ENCODE data around the gene NDUFB3.
"Not testable (repeated sequence)": the region's sequence is repeated elsewhere in the genome, so short reads cannot be mapped to it uniquely, and the experiment has no call there.

Gene NDUFB3

GRCh38 chr2:201071479-201072200 lies at the start of gene NDUFB3, which contains the start of gene HYCC2:
NDUFB3 (plus strand) TSS chr2:201072001; CDS start chr2:201078883, 6,882 bp downstream.
HYCC2 (minus strand) TSS chr2:201071671; CDS start chr2:201024009, 47,662 bp downstream.
- Histone ChIP-seq H3F3A (ENCODE audit: low read depth) (no peaks in the 10 kb centered on the region), H3K9ac (ENCODE audit: low read depth, low read length, poor library complexity, severe bottlenecking) (peak within 1 kb of the TSS; percentile 87), H4K20me1 (ENCODE audit: insufficient read depth, low read length, poor library complexity, severe bottlenecking) (peaks cover 27% of the 10 kb centered on the region), H3K4me3 (ENCODE audit: low read length, poor library complexity, severe bottlenecking) (peak within 1 kb of the TSS; percentile 92), H3K4me2 (ENCODE audit: low read depth, low read length, poor library complexity, severe bottlenecking) (peak within 1 kb of the TSS; percentile 89), H3K36me3 (ENCODE audit: insufficient read depth, low read length) (no peaks in the 10 kb centered on the region), H3K4me1 (ENCODE audit: insufficient read depth, low read length, poor library complexity, severe bottlenecking) (peaks cover 40% of the 10 kb centered on the region), H3K79me2 (ENCODE audit: insufficient read depth, low read length) (peaks cover 72% of the 10 kb centered on the region), H3K27me3 (ENCODE audit: insufficient read depth, low read length, poor library complexity, severe bottlenecking) (no peaks in the 10 kb centered on the region), H2AFZ (ENCODE audit: low read length) (peak within 1 kb of the TSS; percentile 89), H3K9me3 (ENCODE audit: insufficient read depth, low read depth, low read length) (no peaks in the 10 kb centered on the region), H3K9me2 (replicated peaks; ENCODE audit: low read depth, low read length) (no peaks in the 10 kb centered on the region)
- TF ChIP-seq EZH2phosphoT487 (IDR thresholded peaks at IDR 0.05; ENCODE audit: borderline replicate concordance) (no peak), CTCF (conservative IDR thresholded peaks at IDR 0.05; ENCODE audit: low read length) (peak; percentile 37)

DNA sequence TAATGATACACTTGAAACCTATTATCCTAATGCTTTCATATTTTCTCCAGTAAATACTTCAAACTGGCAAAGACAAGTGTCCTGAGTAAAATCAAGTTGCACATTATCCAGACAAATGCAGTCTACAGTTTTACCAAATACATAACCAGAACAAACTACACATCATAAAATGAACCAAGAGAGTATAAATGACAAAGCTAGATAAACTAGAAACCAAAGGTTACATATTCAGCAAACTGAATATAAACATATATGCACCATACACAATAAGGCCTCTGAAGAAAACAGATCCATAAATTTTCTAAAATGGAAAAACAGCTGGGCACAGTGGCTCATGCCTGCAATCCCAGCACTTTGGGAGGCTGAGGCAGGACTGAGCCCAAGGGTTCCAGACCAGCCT lies 47.3 kb upstream of the NDUFB3 start:
- Histone ChIP-seq H3K9me3 (ENCODE audit: insufficient read depth, low read depth, low read length) (0 out of 2 replicates have a peak, but pooled peaks cover under 1% of the 10 kb centered on the region), H3K27me3 (ENCODE audit: insufficient read depth, low read length, poor library complexity, severe bottlenecking) (no peaks in the 10 kb centered on the region), H3K4me2 (ENCODE audit: low read depth, low read length, poor library complexity, severe bottlenecking) (no peak overlapping the region), H3K9ac (ENCODE audit: low read depth, low read length, poor library complexity, severe bottlenecking) (no peak overlapping the region), H3K36me3 (ENCODE audit: insufficient read depth, low read length) (peaks cover 23% of the 10 kb centered on the region; the same call in 1 of the 2 replicates), H4K20me1 (ENCODE audit: insufficient read depth, low read length, poor library complexity, severe bottlenecking) (no peaks in the 10 kb centered on the region), H3K9me2 (replicated peaks; ENCODE audit: low read depth, low read length) (no peaks in the 10 kb centered on the region), H3F3A (ENCODE audit: low read depth) (no peaks in the 10 kb centered on the region), H3K4me3 (ENCODE audit: low read length, poor library complexity, severe bottlenecking) (no peak overlapping the region), H3K4me1 (ENCODE audit: insufficient read depth, low read length, poor library complexity, severe bottlenecking) (peaks cover 5% of the 10 kb centered on the region), H2AFZ (ENCODE audit: low read length) (no peak overlapping the region), H3K79me2 (ENCODE audit: insufficient read depth, low read length) (peaks cover 16% of the 10 kb centered on the region; the same call in 1 of the 2 replicates)
- TF ChIP-seq EZH2phosphoT487 (IDR thresholded peaks at IDR 0.05; ENCODE audit: borderline replicate concordance): no peak

- H3K4me1 ChIP-seq (ENCODE audit: insufficient read depth, low read length, poor library complexity, severe bottlenecking); H4K20me1 ChIP-seq (ENCODE audit: insufficient read depth, low read length, poor library complexity, severe bottlenecking); H3K9me2 ChIP-seq (replicated peaks; ENCODE audit: low read depth, low read length); H3K27me3 ChIP-seq (ENCODE audit: insufficient read depth, low read length, poor library complexity, severe bottlenecking); H3F3A ChIP-seq (ENCODE audit: low read depth); H2AFZ ChIP-seq (ENCODE audit: low read length); H3K36me3 ChIP-seq (ENCODE audit: insufficient read depth, low read length); H3K9me3 ChIP-seq (ENCODE audit: insufficient read depth, low read depth, low read length); H3K4me3 ChIP-seq (ENCODE audit: low read length, poor library complexity, severe bottlenecking); H3K4me2 ChIP-seq (ENCODE audit: low read depth, low read length, poor library complexity, severe bottlenecking); H3K79me2 ChIP-seq (ENCODE audit: insufficient read depth, low read length); H3K9ac ChIP-seq (ENCODE audit: low read depth, low read length, poor library complexity, severe bottlenecking): not testable (repeated sequence)
These were observed 37.4 kb upstream of the NDUFB3 start for GRCh38 chr2:201034355-201034754.

DNA sequence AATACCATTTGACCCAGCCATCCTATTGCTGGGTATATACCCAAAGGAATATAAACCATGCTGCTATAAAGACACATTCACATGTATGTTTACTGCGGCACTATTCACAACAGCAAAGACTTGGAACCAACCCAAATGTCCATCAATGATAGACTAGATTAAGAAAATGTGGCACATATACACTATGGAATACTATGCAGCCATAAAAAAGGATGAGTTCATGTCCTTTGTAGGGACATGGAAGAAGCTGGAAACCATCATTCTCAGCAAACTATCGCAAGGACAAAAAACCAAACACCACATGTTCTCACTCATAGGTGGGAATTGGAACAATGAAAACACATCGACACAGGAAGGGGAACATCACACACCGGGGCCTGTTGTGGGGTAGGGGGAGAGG lies 33.4 kb upstream of the NDUFB3 start:
- not testable (repeated sequence) for H3F3A ChIP-seq (ENCODE audit: low read depth); H4K20me1 ChIP-seq (ENCODE audit: insufficient read depth, low read length, poor library complexity, severe bottlenecking); H3K9ac ChIP-seq (ENCODE audit: low read depth, low read length, poor library complexity, severe bottlenecking); H3K4me1 ChIP-seq (ENCODE audit: insufficient read depth, low read length, poor library complexity, severe bottlenecking); H3K9me2 ChIP-seq (replicated peaks; ENCODE audit: low read depth, low read length); H3K4me2 ChIP-seq (ENCODE audit: low read depth, low read length, poor library complexity, severe bottlenecking); H3K27me3 ChIP-seq (ENCODE audit: insufficient read depth, low read length, poor library complexity, severe bottlenecking); H3K9me3 ChIP-seq (ENCODE audit: insufficient read depth, low read depth, low read length); H3K4me3 ChIP-seq (ENCODE audit: low read length, poor library complexity, severe bottlenecking); H3K36me3 ChIP-seq (ENCODE audit: insufficient read depth, low read length); H2AFZ ChIP-seq (ENCODE audit: low read length)
- peaks cover 11% of the 10 kb centered on the region; the same call in 1 of the 2 replicates for H3K79me2 ChIP-seq (ENCODE audit: insufficient read depth, low read length)
